ENCODE results near the gene ZBTB43.

Gene ZBTB43

GRCh38 chr9:126832440-126832839, 27.6 kb downstream of the ZBTB43 start:
- no peak for DNase-seq

- no peak for DNase-seq
Observed at GRCh38 chr9:126833020-126833419, 28.2 kb downstream of the ZBTB43 start.

DNA sequence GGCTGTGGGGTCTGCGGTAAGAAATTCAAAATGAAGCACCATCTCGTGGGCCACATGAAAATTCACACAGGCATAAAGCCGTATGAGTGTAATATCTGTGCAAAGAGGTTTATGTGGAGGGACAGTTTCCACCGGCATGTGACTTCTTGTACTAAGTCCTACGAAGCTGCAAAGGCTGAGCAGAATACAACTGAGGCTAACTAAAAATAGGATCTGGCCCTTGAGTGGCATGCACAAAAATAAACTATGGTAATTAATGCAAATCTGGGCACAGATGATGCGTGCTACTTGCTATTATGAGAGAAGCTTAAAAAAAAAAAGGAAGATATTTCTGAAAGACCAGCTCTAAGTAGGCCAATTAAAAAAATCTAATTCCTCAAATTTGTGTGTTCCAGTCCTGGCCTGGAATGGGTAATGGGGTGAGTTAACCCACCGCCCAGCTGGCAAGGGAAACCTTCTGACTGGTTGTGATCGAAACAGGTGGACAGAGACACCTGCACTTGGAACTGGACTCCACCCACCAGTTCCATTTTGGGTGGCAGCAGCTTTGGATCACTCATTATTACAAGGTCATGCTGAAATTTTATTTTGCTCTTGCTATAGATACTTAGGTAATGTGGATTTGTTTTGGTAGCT, 29.0 kb downstream of the ZBTB43 start:
- DNase-seq = no peak

DNA sequence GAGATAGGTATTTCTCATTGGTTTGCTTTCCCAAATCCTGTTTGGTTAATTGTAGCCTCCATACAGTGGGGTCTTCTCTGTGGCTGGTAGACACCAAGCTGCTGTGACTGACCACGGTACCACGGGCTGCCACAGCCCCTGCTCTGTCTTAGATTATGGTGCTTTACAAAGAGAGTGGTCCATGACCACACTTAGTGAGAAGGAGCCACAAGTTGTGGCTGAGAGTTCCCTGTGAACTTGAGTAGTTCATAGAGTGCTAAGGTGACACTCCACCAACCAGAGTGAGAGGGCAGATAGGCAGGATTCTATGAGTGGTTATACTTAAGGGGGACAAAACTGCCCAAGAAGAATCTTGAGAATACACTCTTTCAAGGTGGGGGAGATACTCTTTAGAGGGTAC, 29.8 kb downstream of the ZBTB43 start:
- DNase-seq = no peak

DNA sequence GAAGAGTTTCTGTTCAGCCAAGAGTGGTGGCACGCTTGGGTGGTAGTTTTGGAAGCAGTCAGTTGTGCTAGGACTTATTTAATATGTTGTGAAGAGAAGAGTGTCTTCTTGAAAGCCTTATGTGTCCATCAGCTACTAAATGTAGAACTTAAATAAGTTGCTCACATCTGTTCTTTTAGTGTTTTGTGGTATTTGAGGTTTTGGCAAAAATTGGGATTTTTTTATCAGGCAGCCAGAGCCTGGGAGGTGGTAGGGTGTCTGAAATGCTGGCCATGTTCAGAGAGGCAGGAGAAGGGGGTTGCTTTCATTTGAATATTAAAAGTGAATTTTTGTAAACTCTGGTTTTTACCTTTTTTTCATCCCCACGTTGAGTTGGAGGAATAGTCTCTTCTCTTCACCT, 31.4 kb downstream of the ZBTB43 start:
- DNase-seq = no peak

- no peak for DNase-seq
Observed at GRCh38 chr9:126838055-126838811, 33.4 kb downstream of the ZBTB43 start.

DNA sequence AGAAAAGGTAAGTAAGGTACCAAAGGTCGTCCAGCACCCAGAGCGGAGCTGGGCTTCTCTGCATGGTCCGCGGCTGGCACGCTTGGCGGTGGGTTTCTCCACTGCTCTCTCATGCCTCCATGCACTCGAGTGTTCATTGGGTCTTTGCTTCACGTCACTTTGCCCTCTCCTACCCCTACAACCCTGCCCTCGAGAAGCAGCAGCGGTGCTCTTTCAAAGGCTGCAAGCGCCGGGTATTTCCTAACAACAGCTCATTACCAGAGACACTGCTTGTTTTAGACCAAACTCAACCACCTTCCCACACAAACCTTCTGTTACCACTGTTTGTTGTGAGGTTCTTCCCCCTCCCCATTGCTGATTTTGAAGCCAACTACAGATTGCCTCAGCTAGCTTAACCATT, 34.1 kb downstream of the ZBTB43 start:
- no peak for DNase-seq

DNA sequence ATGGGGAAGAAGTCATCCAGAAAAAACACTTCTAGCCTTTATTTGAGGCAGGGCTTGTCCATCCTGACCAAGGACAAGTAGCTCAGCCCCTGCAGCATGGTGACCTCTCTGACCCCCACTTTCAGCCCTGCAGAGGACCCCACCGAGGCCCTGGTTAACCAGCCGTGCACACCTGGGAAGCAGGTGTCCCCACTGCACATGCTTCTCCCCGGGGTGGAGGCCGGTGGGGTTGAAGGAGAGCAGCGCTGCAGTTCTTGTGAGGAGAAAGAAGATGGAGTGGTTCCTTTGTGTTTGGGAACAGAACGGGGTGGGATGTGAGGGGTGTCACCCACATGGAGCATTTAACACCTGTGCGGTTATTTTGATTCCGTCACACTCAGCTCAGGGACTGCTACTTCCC, 34.5 kb downstream of the ZBTB43 start:
- DNase-seq = no peak

- DNase-seq = no peak
Observed at GRCh38 chr9:126842220-126842842, 37.5 kb downstream of the ZBTB43 start.

DNA sequence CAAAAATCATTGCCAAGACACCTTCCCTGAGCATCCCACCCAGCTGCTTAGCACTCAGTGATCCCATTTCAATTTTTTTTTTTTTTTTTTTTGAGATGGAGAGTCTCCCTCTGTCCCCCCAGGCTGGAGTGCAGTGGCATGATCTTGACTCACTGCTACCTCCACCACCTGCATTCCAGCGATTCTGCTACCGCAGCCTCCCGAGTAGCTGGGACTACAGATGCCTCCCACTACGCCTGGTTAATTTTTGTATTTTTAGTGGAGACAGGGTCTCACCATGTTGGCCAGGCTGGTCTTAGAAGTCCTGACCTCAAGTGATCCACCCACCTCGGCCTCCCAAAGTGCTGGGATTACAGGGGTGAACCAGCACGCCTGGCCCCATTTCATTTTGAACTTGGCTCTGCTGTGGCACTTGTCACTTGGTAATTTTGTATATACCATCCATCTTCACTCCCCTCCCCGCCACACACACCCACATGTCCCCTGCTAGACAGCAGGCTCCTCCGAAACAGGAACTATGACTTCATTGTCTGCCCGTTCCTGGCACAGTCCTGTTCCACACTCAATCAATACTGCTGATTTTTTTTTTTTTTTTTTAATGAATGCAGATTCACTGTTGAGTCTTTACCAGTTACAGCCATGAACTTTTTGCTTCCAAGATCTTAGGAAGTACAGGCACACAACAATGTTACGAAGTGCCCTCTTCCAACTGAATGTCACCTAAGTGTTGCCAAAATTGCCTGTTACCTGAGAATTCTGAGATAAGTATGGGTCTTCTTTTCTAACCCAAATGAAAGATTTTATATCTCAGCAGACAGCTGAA, 38.3 kb downstream of the ZBTB43 start:
- DNase-seq = no peak

DNA sequence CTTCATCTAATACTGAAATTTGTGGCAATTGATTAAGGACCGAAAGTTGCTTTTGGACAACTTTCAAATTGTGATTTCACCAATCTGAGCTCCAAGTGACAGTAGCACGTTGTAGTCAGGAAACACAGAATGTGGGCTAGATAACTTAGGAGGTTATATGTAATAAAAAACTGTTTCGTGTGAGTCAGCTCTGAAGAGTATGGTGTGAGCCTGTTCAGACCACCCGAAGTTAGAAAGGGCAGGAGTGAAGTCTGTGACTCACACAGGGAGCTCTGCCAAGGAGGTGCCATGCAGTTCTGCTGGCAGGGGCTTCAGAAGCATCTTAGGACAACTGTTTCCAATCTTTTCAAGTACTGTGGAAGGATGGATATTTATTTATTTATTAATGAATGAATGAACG, 39.2 kb downstream of the ZBTB43 start:
- DNase-seq = no peak

DNA sequence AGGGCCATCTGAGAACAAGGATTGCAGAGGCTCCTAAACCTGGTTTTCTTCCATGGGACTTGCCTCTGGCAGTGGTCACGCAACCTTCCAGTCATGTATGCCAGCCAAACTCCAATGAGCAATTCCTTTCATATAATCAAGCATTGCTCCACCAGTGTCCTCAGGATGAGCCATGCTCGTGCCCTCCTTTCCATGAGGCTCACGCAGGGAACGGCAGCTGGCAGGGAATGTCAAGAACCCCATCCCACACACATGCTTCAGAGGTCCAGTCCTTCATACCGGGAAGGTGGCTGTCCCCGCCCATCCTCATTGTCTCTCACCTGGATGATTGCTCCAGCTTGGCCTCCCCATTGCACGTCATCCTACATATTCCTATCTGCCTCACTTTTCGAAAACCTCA, 42.2 kb downstream of the ZBTB43 start:
- DNase-seq = no peak

DNA sequence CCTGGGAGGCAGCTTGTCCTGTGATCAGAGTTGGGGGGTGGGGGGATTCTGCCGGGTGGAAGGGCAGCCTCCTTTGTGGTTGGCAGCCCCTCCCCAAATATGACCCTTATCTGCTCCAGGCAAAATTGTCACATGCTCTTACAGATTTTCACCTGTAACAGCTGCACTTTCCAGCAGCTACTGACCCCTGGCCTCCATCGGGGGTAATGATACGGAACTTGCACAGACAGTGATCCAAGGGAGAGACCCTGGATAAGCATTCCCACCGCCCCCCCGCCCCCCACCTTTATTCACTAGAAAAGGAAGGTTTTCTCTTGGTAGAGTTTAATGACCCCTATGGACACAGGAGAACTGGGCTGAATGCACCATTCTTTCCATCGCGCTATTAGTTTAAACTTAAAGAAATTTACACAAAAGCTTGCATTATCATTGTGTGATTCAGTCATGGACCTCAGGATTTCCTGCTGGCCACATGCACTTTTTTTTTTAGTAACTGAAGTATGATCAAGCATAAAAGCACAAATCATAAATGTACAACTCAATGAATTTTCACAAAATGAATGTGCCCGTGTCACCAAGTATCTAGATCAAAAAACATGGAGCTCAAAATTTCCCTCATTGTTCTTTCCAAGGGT, 44.9 kb downstream of the ZBTB43 start:
- no peak for DNase-seq

GRCh38 chr9:126851286-126851880, 46.5 kb downstream of the ZBTB43 start:
- no peak for DNase-seq

DNA sequence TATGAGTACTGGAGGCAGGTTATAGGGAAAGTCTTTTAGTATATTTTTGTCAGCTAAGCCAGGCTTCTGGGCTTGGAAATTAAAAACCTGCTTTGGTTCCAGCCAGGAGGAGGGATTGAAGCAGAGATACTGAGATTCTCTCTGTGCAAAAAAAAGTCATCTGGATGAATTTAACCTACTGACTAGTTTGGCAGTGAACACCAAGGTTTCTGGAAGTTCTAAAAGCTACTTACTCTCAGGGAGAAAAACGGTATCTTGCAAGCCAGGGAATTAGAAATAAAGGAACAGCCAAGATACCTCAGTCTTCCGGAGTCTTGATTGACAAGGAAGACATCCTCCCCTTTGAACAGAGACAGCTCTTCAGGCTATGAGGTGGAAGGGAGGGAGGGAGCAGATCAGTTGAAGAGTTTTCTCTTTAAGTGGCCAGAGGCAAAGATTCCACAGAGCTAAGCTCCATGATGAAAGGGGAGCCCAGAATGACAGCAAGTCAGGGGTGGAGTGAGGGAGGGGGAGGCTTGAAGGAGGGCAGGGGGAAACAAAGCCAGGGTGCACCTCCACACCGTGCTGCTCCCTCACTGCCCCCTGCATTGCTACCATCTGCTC, 47.3 kb downstream of the ZBTB43 start:
- no peak for DNase-seq

DNA sequence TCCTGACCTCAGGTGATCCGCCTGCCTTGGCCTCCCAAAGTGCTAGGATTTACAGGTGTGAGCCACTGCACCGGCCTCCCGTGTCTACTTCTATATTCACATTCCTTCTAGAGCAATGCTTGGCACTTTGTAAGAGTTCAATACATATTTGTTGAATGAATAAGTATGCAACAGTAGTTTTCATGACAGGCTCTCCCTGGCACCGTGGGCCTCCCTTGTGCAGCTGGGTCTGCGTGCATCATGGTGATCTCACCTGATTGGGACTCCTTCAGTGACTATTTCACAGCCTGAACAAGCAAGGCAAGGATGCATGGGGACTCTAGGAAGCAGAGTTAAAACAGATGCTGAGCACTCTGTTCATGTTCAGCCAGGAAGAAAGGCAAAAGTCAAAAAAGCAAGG, 48.8 kb downstream of the ZBTB43 start:
- no peak for DNase-seq

DNA sequence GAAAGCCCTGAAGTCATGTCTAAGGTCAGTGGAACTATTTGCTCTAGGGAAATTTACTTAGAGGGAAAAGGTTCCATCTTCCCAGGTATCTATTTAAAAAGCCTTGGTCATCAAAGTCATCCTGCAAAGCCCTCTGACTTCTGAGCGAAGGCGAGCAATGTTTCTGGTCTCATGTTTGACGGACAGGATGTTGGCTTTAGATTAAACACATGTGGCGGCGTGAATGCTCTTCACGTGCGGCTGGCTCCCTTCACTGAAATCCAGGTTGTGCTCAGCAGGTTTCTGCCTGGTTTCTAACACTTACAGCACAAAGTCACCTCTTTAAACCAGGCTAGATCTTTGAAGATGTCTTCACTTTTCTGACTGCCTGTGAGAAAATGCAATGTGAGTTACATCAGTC, 49.9 kb downstream of the ZBTB43 start:
- DNase-seq = no peak

DNA sequence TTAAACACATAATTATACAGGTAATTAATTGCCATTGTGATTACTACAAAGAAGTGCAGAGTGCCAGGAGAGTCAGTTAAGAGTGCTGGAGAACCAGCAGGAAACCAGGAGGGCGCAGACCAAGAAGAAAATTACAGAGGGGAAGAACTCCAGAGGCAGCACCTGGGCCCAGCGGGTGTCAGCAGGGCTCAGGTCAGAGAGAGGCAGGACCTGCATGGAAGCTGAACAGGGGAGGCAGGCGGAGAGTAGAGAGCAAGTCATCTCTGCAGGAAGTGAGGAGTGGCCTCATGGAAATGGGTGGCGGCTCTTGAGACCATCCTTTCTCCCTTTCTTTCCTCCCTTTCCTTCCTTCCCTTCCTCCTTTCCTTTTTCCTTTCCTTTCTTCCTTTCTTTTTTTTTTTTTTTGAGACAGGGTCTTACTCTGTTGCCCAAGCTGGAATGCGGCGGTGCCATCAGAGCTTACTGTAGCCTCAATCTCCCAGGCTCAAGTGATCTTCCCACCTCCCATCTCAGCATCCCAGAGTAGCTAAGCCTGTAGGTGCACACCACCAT, 51.6 kb downstream of the ZBTB43 start:
- no peak for DNase-seq

- no peak for DNase-seq
Observed at GRCh38 chr9:126857261-126857960, 52.6 kb downstream of the ZBTB43 start.

- DNase-seq = no peak
Observed at GRCh38 chr9:126859111-126859510, 54.3 kb downstream of the ZBTB43 start.

- no peak for DNase-seq
Observed at GRCh38 chr9:126860077-126860756, 55.4 kb downstream of the ZBTB43 start, which contains the start of gene ZBTB34. Gene ZBTB34 (plus strand): TSS chr9:126860639. CDS start chr9:126879400, 18,761 bp downstream.
